ENCODE data around the gene SSC4D. TPM values are rescaled to one million over a fixed set of nuclear protein-coding genes. Genes with fewer than 3 reads are reported as not detected.

Gene SSC4D
- polyA plus RNA-seq, 3 donors, result 0.48 to 0.56 (median 0.56) TPM

GRCh38 chr7:76356115-76356514 lies 53.4 kb downstream of the SSC4D start:
- Histone ChIP-seq H3K4me1 (ENCODE audit: control insufficient read depth in 1 of 2, insufficient read depth in 2 of 2, low read length in 2 of 2) (peaks cover 42 to 51% of the 10 kb centered on the region in 2 donors), H3K79me2 (ENCODE audit: insufficient read depth, low read length) (peaks cover 76% of the 10 kb centered on the region), H3K27ac (ENCODE audit: low read depth in 1 of 2, low read length in 2 of 2) (peak overlapping the region in 1 of 2 donors; percentile 46), H3K4me2 (replicated peaks; ENCODE audit: extremely low read depth, low read length, poor library complexity, severe bottlenecking) (peak overlapping the region; percentile 87), H3K4me3 (replicated peaks in 1 of 3; ENCODE audit: low read depth in 2 of 3, low read length in 3 of 3) (no peak overlapping the region), H3K9me3 (replicated peaks in 1 of 2; ENCODE audit: control insufficient read depth in 1 of 2, insufficient read depth in 1 of 2, low read length in 2 of 2) (no peaks in the 10 kb centered on the region), H3K36me3 (replicated peaks in 1 of 2; ENCODE audit: control insufficient read depth in 1 of 2, insufficient read depth in 2 of 2, low read length in 2 of 2) (peaks cover 8 to 15% of the 10 kb centered on the region in 2 donors), H3K9ac (ENCODE audit: insufficient read depth, low read length, poor library complexity, severe bottlenecking) (no peak overlapping the region), H2AFZ (ENCODE audit: insufficient read depth, low read depth, low read length, poor library complexity, severe bottlenecking) (no peak overlapping the region), H3K27me3 (ENCODE audit: control insufficient read depth in 2 of 2, insufficient read depth in 2 of 2, low read length in 2 of 2) (no peaks in the 10 kb centered on the region), H4K20me1 (ENCODE audit: insufficient read depth, low read length) (peaks cover 75% of the 10 kb centered on the region)
- WGBS (ENCODE audit: insufficient coverage), result no CpG with 5 or more reads among the region's 4 CpGs
- Mint-ChIP-seq H3K9me3 (no peaks in the 10 kb centered on the region), H3K27me3 (ENCODE audit: low read depth in 3 of 3) (peaks cover 0 to 5% (median 0%) of the 10 kb centered on the region in 3 donors), H3K4me1 (peaks cover 52% of the 10 kb centered on the region), H3K4me3 (no peak overlapping the region), H3K36me3 (peaks cover 12 to 33% of the 10 kb centered on the region in 2 donors), H3K27ac (peak overlapping the region in 2 of 7 donors; percentile 39 to 69)
- TF ChIP-seq CTCF (IDR thresholded peaks at IDR 0.05), result no peak
- intact Hi-C loops (cut with micrococcal nuclease), result loop anchor here (5.0 kb wide), 2 partner anchors 36 to 41 kb away; no protein-coding TSS in a partner anchor
- no peak for DNase-seq

GRCh38 chr7:76354981-76355730 lies 54.3 kb downstream of the SSC4D start:
- Histone ChIP-seq H3K27me3 (ENCODE audit: control insufficient read depth in 2 of 2, insufficient read depth in 2 of 2, low read length in 2 of 2) (no peaks in the 10 kb centered on the region), H4K20me1 (ENCODE audit: insufficient read depth, low read length) (peaks cover 85% of the 10 kb centered on the region), H3K4me1 (ENCODE audit: control insufficient read depth in 1 of 2, insufficient read depth in 2 of 2, low read length in 2 of 2) (peaks cover 32 to 41% of the 10 kb centered on the region in 2 donors), H2AFZ (ENCODE audit: insufficient read depth, low read depth, low read length, poor library complexity, severe bottlenecking) (no peak overlapping the region), H3K4me2 (replicated peaks; ENCODE audit: extremely low read depth, low read length, poor library complexity, severe bottlenecking) (no peak overlapping the region), H3K9ac (ENCODE audit: insufficient read depth, low read length, poor library complexity, severe bottlenecking) (no peak overlapping the region), H3K36me3 (replicated peaks in 1 of 2; ENCODE audit: control insufficient read depth in 1 of 2, insufficient read depth in 2 of 2, low read length in 2 of 2) (peaks cover 14 to 24% of the 10 kb centered on the region in 2 donors), H3K9me3 (replicated peaks in 1 of 2; ENCODE audit: control insufficient read depth in 1 of 2, insufficient read depth in 1 of 2, low read length in 2 of 2) (no peaks in the 10 kb centered on the region), H3K79me2 (ENCODE audit: insufficient read depth, low read length) (peaks cover 86% of the 10 kb centered on the region), H3K4me3 (replicated peaks in 1 of 3; ENCODE audit: low read depth in 2 of 3, low read length in 3 of 3) (no peak overlapping the region), H3K27ac (ENCODE audit: low read depth in 1 of 2, low read length in 2 of 2) (no peak overlapping the region)
- TF ChIP-seq CTCF (IDR thresholded peaks at IDR 0.05), result no peak
- Mint-ChIP-seq H3K9me3 (no peaks in the 10 kb centered on the region), H3K36me3 (peaks cover 18 to 42% of the 10 kb centered on the region in 2 donors), H3K27me3 (ENCODE audit: low read depth in 3 of 3) (peaks cover 0 to 5% (median 0%) of the 10 kb centered on the region in 3 donors), H3K4me3 (no peak overlapping the region), H3K27ac (peak overlapping the region in 1 of 7 donors; percentile 39), H3K4me1 (peaks cover 46% of the 10 kb centered on the region)
- intact Hi-C loops (cut with micrococcal nuclease), result loop anchor here (5.0 kb wide), 2 partner anchors 37 to 42 kb away; no protein-coding TSS in a partner anchor
- WGBS (ENCODE audit: insufficient coverage), result 100% methylated on average over 1 of the region's 9 CpGs
- DNase-seq, result no peak

Measured in CD14-positive monocyte (primary cell).